Fibroblast of skin of right quadriceps (primary cell): Measurements from ENCODE around the gene HIC2.
"Not testable (repeated sequence)": the region's sequence is repeated elsewhere in the genome, so short reads cannot be mapped to it uniquely, and the experiment has no call there.

Source experiments
- DNase-seq: peaks from one replicate; pipeline ENCODE4 v3.0.0-alpha.2; 2013

The HIC2 gene, protein sequence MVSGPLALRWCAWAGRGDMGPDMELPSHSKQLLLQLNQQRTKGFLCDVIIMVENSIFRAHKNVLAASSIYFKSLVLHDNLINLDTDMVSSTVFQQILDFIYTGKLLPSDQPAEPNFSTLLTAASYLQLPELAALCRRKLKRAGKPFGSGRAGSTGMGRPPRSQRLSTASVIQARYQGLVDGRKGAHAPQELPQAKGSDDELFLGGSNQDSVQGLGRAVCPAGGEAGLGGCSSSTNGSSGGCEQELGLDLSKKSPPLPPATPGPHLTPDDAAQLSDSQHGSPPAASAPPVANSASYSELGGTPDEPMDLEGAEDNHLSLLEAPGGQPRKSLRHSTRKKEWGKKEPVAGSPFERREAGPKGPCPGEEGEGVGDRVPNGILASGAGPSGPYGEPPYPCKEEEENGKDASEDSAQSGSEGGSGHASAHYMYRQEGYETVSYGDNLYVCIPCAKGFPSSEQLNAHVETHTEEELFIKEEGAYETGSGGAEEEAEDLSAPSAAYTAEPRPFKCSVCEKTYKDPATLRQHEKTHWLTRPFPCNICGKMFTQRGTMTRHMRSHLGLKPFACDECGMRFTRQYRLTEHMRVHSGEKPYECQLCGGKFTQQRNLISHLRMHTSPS

DNA sequence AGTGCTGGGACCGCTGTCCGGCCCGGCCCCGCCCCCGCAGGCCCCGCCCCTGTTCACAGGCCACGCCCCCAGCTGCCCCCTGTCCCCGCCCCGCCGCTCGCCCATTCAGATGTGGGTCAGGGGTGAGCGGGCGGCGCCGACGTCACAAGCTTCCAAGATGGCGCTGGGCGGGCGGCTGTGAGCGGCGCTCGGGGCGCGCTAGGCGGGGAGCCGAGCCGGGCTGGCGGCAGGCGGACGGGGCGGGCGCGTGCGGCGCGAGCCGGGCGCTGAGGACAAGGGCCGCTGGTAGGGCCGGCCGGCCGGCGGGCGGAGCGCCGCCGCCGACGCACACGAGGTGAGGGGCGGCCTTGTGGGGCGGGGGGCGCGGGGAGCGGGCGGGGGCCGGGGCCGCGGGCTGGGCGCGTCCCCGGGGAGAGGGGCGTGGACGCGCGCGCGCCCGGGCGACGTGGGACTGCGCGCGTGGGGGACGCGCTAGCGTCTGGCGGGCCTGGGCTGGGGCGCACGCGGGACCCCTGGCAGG is at the start of gene HIC2:
HIC2 (plus strand) TSS at position 145 of the 520 bp plus-strand sequence. CDS start 25,461 bp downstream, outside the sequence.
- not testable (repeated sequence) for DNase-seq

DNA sequence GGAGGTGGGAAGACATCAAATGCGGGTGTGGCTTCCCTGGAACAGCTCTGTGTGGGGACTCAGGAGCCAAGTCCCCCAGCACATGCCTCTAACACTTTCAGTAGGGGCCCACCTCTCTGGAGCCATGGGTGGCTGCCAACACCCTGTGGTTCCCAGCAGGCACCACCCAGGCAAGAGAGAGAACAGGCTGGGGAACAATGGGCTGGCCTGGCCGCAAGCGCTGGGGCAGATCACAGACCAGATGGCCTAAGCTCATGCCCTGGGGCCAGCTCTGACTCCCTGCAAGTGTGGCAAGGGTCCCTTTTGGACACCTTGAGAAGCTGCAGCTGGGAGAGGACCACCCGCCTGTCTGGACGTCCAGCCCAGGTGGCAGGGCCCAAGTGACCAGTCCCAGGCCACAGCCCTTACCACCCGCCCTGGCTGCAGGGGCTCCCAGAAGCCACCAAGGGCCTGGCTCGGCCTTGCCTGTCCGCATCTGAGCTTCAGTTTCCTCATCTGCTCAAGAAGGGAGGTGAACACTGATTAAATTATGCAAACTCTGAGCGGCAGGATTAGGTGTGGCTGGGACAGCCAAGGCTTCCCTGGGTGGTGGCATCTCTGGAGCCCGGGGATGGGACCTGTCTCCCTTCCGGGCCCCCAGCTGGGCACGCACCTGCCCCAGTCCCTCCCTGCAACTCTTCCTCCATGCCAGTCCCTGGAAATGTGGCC is 48.4 kb upstream of the HIC2 start:
- DNase-seq: not testable (repeated sequence)

DNA sequence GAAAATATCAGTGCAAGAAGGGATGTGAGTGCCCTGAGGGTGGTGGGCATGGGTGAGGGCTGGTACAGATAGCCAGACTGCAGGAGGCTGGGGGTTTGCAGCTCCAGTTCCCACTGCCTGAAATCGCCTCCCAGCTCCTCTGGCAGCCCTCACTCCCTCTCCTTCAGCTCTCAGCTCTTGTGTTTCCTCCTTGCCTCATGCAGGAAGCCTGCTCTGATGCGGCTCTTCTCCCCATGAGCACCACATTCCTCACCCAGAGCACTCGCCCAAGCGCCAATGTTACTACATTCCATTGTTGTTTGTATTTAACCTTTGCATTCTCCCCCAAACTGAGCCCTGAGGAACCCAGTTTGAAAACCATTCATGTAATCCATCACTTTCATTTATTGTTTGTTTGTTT is 41.3 kb upstream of the HIC2 start:
- not testable (repeated sequence) for DNase-seq

DNA sequence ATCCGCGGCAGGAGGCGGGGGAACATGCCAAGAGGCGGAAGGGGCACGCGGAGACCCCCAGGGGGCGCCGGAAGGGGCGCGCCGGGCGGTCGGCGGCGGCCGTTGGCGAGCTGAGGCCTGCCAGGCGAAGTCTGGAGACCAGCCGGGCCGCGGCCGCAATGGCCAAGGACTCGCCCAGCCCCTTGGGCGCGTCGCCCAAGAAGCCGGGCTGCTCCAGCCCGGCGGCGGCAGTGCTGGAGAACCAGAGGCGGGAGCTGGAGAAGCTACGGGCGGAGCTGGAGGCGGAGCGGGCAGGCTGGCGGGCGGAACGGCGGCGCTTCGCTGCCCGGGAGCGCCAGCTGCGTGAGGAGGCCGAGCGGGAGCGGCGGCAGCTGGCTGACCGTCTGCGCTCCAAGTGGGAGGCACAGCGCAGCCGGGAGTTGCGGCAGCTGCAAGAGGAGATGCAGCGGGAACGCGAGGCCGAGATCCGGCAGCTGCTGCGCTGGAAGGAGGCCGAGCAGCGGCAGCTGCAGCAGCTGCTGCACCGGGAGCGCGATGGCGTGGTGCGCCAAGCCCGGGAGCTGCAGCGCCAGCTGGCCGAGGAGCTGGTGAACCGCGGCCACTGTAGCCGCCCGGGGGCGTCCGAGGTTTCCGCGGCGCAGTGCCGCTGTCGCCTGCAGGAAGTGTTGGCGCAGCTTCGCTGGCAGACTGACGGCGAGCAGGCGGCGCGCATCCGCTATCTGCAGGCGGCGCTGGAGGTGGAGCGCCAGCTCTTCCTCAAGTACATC is 33.3 kb upstream of the HIC2 start, which contains the start of gene RIMBP3B:
RIMBP3B (plus strand) TSS at position 51 of the 767 bp plus-strand sequence; CDS start at position 159, 108 bp downstream.
- DNase-seq: not testable (repeated sequence)

DNA sequence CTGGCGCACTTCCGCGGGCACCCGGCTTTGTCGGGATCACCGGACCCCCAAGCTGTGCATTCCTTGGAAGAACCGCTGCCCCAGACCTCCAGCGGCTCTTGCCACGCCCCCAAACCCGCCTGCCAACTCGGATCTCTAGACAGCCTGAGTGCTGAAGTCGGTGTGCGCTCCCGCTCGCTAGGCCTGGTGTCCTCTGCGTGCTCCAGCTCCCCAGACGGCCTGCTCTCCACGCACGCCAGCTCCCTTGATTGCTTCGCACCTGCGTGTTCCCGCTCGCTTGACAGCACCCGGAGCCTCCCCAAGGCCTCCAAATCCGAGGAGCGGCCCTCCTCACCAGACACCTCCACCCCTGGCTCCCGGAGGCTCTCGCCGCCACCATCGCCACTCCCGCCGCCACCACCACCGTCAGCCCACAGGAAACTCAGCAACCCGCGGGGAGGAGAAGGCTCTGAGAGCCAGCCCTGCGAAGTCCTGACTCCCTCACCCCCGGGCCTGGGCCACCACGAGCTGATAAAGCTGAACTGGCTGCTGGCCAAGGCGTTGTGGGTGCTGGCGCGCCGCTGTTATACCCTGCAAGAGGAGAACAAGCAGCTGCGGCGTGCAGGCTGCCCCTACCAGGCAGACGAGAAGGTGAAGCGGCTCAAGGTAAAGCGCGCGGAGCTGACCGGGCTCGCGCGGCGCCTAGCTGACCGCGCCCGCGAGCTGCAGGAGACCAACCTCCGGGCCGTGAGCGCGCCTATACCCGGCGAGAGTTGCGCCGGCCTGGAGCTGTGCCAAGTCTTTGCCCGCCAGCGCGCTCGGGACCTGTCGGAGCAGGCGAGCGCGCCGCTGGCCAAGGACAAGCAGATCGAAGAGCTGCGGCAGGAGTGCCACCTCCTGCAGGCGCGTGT is 32.5 kb upstream of the HIC2 start:
- not testable (repeated sequence) for DNase-seq

DNA sequence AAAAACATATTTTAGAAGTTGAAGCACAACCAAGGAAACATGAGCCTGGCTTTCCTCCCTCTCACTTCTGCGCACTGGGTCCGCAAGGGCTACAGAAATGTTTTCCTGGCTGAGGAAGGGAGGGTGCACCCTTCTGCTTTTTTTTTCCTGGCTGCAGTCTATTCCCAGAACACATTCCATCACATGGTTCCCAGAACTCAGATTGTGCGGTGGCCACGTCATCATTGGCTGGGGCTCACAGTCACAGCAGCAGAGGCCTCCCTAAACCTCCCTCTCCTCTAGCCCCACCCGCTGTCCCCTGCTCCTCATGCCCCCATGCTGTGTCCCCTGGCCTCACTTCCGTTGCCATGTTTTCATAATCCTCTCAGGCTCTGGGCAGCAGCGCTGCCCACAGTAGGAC is 27.7 kb upstream of the HIC2 start:
- DNase-seq: not testable (repeated sequence)

DNA sequence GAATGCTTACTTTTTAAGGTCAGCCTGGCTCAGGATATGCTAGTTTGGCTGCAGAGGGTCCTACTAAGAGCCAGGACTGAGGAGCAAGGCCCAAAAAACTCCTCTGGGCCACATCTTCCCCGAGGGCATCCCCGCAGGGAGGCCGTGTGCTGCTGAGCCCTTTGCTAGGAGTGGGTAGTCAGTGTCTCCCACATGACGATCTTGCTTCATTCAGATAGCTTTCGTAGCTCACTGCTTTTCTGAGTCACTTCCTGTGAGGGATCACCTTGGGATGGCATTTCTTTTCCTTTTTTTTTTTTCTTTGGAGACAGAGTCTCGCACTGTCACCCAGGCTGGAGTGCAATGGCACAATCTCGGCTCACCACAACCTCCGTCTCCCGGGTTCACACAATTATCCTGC is 27.2 kb upstream of the HIC2 start:
- DNase-seq: not testable (repeated sequence)

DNA sequence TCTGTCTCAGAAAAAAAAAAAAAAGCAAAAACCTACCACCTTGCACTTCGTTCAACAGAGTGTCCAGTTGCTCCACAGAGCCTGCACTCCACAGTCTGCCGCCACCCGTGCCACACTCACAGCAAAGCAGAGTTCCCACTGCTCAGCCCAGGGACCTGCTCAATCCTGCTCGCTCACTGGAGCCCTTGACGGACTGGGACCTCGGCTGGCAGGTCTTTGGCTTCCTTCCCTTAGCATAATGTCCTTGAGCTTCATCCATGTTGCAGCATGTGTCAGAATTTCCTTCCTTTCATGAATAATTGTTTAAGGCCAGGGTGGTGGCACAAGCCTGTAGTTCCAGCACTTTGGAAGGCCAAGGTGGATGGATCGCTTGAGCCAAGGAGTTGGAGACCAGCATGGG is 22.6 kb upstream of the HIC2 start:
- not testable (repeated sequence) for DNase-seq

DNA sequence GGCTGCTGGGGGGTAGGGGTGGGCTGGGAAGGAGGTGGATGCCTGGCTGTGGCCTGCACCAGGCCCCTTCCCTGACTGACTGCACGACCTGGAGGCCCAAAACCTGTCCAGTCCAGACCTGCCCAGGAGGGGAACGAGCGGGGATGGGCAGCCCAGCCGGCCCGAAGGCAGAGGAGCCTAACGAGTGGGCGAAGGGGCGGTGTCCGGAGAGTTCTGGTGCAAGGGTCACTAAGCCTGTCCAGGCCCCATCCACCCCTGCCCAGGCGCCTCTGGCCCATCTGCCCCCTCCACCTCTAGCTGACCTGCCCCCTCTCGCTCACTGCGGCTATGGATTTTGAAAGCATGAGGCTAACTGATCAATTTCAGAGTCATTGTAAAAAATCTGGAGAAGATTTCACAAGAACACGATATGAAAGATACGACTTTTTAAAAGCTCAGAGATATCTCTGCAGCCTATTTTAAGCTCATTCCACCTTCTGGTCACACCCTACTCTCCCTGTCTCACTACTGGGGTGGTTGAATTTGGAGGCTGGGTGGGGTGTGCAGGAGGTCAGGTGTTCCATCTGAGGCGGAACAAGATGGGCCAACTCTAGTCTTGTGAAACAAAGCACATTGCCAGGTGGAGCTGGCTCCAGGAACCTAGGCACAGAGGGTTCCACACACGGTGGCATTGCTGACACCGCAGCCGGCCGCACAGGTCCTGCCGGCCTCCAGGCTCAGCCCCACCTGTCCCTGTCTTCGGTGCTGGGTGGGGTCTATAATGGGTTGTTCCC is 15.8 kb upstream of the HIC2 start:
- not testable (repeated sequence) for DNase-seq

DNA sequence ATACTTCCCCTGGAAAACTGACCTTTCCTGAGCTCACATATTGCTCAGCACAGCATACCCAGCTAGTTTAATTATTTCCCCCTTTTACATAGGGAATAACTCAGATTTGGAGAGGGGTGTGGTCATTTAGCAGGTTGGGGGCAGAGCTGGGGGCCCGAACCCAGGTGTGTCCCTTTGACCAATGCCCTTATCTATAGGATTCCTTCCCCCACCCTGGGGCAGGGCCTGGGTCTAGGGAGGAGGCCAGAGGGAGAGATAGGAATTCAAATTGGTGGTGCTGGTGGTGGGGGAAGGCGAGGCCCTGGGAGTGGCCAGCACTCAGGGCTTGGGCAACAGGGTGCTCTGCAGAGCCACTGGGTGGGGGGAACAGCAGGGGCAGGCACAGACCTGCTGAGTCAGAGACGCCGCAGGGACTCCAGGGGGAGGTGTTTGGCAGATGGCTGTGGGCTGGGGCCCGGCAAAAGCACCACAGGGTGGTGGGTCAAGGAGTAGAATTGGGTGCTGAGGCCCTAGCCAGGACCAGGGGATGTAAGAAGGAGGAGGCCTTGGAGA is 14.3 kb upstream of the HIC2 start:
- DNase-seq: not testable (repeated sequence)

DNA sequence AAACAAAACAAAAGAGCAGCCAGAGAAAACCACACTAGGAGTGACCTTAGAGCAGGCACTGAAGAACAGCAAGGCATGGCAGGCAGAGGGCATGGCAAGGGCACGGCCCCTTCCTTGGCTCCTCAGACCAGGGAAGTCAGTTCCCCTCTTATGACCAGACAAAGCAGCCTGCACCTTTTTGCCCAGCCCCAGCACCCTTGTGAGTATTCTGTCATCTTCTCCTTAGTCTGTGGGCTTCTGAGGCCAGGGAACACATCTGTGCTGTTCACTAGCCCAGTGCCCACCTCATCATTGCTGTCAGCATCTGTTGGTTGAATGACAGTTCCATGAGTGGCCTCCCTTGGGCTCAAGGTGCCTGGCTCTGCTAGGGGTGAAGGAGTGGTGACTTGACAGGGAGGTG is 10.0 kb upstream of the HIC2 start:
- DNase-seq: not testable (repeated sequence)

DNA sequence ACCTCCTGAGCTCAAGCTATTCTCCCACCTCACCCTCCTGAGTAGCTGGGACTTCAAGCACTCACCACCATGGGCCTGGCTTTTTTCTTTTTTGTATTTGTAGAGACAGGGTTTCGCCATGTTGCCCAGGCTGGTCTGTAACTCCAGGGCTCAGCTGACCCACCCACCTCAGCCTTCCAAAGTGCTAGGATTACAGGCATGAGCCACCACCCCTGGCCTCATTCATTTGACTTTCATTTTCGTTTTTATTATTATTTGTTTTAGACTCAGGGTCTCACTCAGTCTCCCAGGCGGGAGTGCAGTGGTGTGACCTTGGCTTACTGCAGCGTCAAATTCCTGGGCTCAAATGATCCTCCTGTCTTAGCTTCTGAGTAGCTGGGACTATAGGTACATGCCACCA is 9.4 kb upstream of the HIC2 start:
- not testable (repeated sequence) for DNase-seq

DNA sequence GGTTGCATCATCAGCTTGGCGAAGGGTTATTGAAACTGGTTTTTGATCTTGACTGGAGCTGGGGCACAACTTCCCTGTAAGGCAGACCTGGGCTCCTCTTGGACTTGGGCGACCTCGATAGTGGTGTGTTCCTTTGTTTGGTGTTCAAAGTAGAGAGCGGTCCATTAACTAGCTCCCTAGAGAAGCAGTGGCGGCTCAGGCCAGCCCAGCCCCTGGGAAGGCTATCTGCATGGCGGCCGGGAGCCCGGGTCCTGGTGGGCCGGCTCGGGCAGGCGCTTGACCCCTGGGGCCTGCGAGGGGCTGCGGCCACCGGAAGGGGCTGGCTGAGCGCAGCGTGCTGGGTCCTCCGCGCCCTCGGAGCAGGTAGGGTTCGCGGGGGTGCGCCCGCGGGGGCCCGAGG is 796 bp upstream of the HIC2 start:
- not testable (repeated sequence) for DNase-seq

DNA sequence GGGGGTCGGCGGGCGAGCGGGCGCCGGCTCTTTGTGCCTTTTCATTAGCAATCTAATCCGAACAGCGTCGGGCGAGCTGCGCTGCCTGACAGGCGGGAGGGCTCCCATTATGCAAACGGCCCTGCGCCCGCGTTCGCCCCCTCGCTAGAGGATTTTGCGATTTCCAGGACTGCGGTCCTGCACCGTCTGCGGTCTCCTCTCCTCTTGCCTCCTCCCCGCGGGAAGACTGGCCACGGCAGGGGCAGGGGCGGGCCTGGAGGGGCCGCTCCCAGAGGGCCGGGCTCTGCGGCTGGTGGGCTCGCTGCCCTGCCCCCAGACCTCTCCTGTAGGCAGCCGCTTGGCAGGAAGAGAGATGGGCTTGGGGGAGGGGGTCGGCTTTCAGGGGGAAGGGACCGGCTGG is 682 bp downstream of the HIC2 start:
- not testable (repeated sequence) for DNase-seq

DNA sequence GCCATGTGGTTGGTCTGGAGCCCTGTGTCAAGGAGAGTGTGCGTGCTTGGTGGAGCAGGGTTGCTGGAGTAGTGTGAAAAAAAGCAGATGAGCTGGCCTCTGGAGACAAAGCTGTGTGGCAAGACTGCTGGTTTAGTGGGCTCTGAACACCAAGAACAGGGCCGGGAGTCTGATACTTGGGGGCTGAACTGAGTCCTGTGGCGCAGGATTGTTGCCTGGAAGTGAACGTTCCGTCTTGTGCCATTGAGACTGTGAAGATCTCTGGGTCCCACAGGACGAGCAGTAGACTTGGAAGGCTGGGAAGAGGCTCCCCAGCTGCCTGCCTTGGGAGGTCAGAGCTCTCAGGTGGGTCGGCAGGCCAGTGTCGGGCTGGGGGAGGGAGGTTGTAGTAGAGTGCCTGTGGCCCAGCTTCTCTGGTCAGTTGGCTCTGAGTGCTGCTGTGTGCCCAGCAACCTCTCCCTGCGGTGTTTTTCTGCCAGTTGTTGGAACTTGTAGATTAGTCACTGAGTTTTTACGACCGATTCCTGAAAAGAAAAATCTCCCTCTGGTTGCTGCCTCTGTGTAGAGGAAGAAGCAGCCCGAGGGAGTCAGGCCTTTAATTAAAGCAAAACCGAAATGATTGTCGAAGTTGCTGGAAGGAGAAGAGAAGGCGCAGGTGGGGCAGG is 1.9 kb downstream of the HIC2 start:
- DNase-seq: not testable (repeated sequence)

DNA sequence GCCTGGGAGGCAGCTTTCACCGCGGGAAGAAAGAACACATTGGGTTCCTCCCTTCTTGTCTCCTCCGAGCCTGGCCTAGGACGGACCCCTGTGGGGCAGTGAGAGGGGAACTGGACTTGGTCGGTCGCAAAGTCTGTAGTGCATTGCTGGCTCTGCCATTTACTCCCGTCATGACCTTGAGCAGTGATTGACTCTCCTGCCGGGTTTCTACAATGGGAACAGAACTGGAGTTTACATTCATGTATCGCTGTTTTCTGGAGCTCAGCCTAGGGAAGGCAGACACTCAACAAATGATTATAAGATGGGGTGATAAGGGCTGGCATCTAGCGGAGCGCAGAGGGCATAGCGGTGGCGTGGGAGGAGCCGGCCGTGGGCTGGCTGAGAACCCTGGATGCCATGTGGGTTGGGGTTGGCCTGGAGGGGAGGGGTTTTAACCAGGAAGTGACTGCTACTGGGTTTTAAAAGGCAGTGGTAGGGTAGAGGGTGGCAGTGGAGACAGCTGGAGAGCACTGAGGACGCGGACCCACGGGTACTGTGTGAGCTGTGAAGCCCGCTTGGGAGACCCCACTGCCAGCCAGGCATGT is 3.1 kb downstream of the HIC2 start:
- not testable (repeated sequence) for DNase-seq

DNA sequence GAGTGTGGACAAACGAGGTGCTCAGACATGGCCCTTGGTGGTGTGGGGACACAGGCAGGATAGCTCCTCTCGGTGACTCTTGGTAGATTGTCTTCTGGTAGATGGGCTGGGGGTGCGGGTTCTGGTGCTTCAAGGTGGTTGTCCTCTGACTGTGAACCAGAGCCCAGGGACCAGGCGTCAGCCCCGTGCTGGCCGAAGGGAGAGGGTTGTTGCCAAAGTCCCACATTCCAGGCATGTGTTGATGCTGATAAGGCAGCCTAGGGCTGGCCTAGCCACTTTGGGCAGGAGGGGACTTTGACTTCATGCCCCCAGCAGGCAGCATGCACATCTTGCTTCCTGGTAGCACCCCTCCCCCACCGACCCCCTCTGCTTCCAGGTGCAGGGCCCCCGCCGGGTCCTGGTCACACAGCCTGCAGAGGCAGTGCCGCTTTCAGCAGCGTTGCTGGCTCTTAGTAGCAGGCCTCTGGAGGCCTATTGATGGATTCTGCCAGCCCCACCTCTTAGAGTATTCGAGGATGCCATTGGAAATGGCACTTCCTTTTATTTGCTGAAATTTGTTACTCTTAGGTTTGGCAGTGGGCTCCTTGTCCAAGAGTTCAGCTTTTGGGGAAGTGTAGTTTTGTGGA is 7.0 kb downstream of the HIC2 start:
- DNase-seq: not testable (repeated sequence)

DNA sequence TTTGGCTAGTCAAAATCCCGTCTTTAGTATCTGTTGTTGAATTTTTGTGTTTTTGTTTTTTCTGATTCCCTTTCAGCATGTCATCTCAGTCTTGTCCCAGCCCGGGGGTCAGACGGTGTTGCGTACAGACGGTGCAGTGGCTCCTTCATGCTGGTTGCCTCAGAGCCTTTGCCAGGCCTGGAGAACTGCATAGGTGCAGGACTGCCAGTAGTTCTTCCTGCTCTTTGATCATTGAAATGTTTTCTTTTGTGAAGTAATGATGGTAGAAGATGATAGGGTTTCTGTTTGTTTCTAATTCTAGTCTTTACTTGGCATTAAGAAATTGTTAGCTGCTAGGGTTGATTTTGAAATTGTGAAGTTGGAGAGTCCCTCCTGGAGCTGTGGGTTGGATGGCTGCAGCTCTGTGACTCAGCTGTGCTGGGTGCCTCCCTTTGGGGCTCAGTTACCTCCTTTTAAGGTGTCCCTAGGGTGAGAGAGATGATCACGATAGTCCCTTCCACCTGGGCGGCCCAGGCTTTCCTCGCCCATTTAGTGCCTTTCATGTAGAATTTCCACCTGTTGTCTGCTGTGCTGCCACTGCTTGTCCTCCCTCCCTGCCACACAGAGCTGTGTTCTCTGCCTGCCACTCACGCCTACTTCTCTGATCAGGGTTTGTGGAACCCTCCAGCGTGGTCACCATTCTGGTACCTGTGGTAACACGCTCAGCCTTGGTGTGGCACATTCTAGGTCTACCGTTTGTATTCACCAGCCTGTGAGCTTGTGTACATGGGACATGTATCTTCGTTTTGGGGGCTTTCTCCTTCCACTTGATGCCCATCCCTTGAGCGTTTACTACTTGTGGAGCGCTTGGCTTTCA is 17.4 kb downstream of the HIC2 start:
- DNase-seq: not testable (repeated sequence)
